Peyer's patch (tissue), 4 donors: ENCODE results near the gene MIGA1. TPM values are rescaled to one million over a fixed set of nuclear protein-coding genes. Genes with fewer than 3 reads are reported as not detected.
"Not testable (repeated sequence)": the region's sequence is repeated elsewhere in the genome, so short reads cannot be mapped to it uniquely, and the experiment has no call there.

Experiments used
- DNase-seq, 3 donors: peaks; one replicate each; pipeline ENCODE4 v3.0.0-alpha.2; 2017 to 2019
- H3K27ac ChIP-seq, 4 donors: fragments of 200-600 bp; sonication (generic); one replicate each; pipeline ENCODE4 v1.5.1; 2016 to 2019
- H3K27me3 ChIP-seq, 2 donors: fragments of 200-600 bp; sonication (generic); one replicate each; pipeline ENCODE4 v1.5.1; 2019
- H3K36me3 ChIP-seq, 3 donors: fragments of 200-600 bp; sonication (generic); one replicate each; pipeline ENCODE4 v1.5.1; 2016 to 2019
- H3K4me1 ChIP-seq, 4 donors: fragments of 200-600 bp; sonication (generic); one replicate each; pipeline ENCODE4 v1.5.1; 2016 to 2019
- H3K4me3 ChIP-seq, 4 donors: fragments of 200-600 bp; sonication (generic); 1 replicate in 3 of 4; 2 replicates in 1 of 4; pipeline ENCODE4 v1.5.1; 2016 to 2019; ENCODE audit warnings: mild to moderate bottlenecking in 1 of 4
- H3K9me3 ChIP-seq, 4 donors: fragments of 200-600 bp; sonication (generic); one replicate each; pipeline ENCODE4 v1.5.1; 2016 to 2019; ENCODE audit warnings: mild to moderate bottlenecking in 1 of 4
- POLR2A ChIP-seq, 2 donors: fragments of 450-650 bp; IDR thresholded peaks; one replicate each; pipeline ENCODE4 v1.5.1; 2017; ENCODE audit warnings: antibody characterized with exemption in 2 of 2, mild to moderate bottlenecking in 2 of 2, moderate library complexity in 2 of 2
- total RNA-seq, 4 donors: library from RNA; depleted of rRNA; stranded (reverse); fragments of >200 nt; gene quantifications; one replicate each; pipeline ENCODE4 v1.1.0, GENCODE V29; 2016
- TF ChIP-seq, protein P1 (sequence below), 6 experiments: fragments of 450-650 bp in 4 of 6; fragments of 200-600 bp in 2 of 6; sonication (generic) in 1 of 6; IDR thresholded peaks; one replicate each; pipeline ENCODE4 v1.5.1; 2017 to 2019; ENCODE audit warnings: antibody characterized with exemption in 6 of 6, mild to moderate bottlenecking in 3 of 6, moderate library complexity in 1 of 6

The MIGA1 gene
- total RNA-seq, 4 donors from 2014 or later = 7.4 to 21.9 (median 17.4) TPM

GRCh38 chr1:77783141-77783540 lies 3.7 kb downstream of the MIGA1 start:
- TF ChIP-seq, protein P1, sequence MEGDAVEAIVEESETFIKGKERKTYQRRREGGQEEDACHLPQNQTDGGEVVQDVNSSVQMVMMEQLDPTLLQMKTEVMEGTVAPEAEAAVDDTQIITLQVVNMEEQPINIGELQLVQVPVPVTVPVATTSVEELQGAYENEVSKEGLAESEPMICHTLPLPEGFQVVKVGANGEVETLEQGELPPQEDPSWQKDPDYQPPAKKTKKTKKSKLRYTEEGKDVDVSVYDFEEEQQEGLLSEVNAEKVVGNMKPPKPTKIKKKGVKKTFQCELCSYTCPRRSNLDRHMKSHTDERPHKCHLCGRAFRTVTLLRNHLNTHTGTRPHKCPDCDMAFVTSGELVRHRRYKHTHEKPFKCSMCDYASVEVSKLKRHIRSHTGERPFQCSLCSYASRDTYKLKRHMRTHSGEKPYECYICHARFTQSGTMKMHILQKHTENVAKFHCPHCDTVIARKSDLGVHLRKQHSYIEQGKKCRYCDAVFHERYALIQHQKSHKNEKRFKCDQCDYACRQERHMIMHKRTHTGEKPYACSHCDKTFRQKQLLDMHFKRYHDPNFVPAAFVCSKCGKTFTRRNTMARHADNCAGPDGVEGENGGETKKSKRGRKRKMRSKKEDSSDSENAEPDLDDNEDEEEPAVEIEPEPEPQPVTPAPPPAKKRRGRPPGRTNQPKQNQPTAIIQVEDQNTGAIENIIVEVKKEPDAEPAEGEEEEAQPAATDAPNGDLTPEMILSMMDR (IDR thresholded peaks at IDR 0.05) = no peak
- TF ChIP-seq POLR2A (IDR thresholded peaks at IDR 0.05) = no peak
- Histone ChIP-seq H3K4me3 (no peak overlapping the region), H3K27ac (no peak overlapping the region), H3K27me3 (no peaks in the 10 kb centered on the region), H3K9me3 (peaks cover 0 to 3% (median 0%) of the 10 kb centered on the region in 4 donors), H3K36me3 (peaks cover 0 to 37% (median 0%) of the 10 kb centered on the region in 3 donors), H3K4me1 (peaks cover 0 to 17% (median 0%) of the 10 kb centered on the region in 4 donors)
- DNase-seq = no peak

GRCh38 chr1:77786093-77786741 lies 6.8 kb downstream of the MIGA1 start:
- not testable (repeated sequence) for H3K27me3 ChIP-seq, H3K9me3 ChIP-seq, H3K27ac ChIP-seq, DNase-seq, H3K4me3 ChIP-seq
- peaks cover 0 to 56% (median 0%) of the 10 kb centered on the region in 3 donors for H3K36me3 ChIP-seq
- peaks cover 0 to 11% (median 0%) of the 10 kb centered on the region in 4 donors for H3K4me1 ChIP-seq

GRCh38 chr1:77794550-77794949 lies 15.1 kb downstream of the MIGA1 start:
- Histone ChIP-seq H3K27me3 (no peaks in the 10 kb centered on the region), H3K9me3 (no peaks in the 10 kb centered on the region), H3K4me1 (no peaks in the 10 kb centered on the region), H3K4me3 (no peak overlapping the region), H3K27ac (no peak overlapping the region), H3K36me3 (peaks cover 0 to 18% (median 0%) of the 10 kb centered on the region in 3 donors)
- TF ChIP-seq POLR2A (IDR thresholded peaks at IDR 0.05) = no peak
- TF ChIP-seq, protein P1 (IDR thresholded peaks at IDR 0.05) = no peak
- DNase-seq = no peak

GRCh38 chr1:77796695-77797405 lies 17.4 kb downstream of the MIGA1 start:
- TF ChIP-seq, protein P1 (IDR thresholded peaks at IDR 0.05) = no peak
- TF ChIP-seq POLR2A (IDR thresholded peaks at IDR 0.05) = no peak
- Histone ChIP-seq H3K27me3 (no peaks in the 10 kb centered on the region), H3K9me3 (no peaks in the 10 kb centered on the region), H3K36me3 (peaks cover 0 to 12% (median 0%) of the 10 kb centered on the region in 3 donors), H3K4me3 (no peak overlapping the region), H3K27ac (no peak overlapping the region), H3K4me1 (no peaks in the 10 kb centered on the region)
- no peak for DNase-seq

DNA sequence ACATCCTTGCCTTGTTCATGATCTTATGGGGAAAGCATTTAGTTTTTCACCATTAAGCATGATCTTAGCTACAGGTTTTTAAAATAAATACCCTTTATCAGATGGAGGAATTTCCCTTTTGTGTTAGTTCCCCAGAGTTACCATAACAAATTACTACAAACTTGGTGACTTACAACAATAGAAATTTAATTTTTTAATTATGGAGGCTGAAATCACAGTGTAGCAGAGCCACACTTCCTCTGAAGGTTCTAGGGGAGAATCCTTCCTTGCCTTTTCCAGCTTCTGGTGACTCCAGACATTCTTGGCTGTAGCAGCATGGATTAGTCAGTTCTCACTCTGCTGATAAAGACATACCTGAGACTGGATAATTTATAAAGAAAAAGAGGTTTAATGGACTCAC lies 18.5 kb downstream of the MIGA1 start:
- Histone ChIP-seq H3K4me3 (no peak overlapping the region), H3K36me3 (peaks cover 0 to 22% (median 0%) of the 10 kb centered on the region in 3 donors), H3K27me3 (no peaks in the 10 kb centered on the region), H3K27ac (no peak overlapping the region), H3K4me1 (no peaks in the 10 kb centered on the region), H3K9me3 (no peaks in the 10 kb centered on the region)
- TF ChIP-seq, protein P1 (IDR thresholded peaks at IDR 0.05) = no peak
- DNase-seq = no peak

DNA sequence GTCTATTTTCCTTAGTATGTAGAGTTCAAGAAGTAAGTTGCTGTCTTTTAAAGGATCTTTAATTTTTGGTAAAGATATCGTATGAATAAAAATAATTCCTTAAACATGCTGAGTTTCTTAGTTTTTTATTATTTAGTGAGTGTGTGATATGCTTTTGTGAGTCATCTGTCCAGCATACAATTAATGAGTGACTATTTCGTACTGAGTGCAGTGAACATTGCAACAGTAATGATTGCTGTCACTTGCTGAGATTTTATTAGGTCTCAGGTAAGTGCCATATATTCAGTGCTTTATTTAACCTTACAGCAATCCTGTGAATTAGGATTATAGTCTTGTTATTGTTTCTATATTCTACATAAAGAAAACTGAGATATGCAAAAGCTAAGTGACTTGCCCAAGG lies 22.6 kb downstream of the MIGA1 start:
- Histone ChIP-seq H3K27me3 (no peaks in the 10 kb centered on the region), H3K4me1 (no peaks in the 10 kb centered on the region), H3K36me3 (peaks cover 0 to 47% (median 0%) of the 10 kb centered on the region in 3 donors), H3K27ac (no peak overlapping the region), H3K9me3 (no peaks in the 10 kb centered on the region), H3K4me3 (no peak overlapping the region)
- DNase-seq = no peak
- TF ChIP-seq POLR2A (IDR thresholded peaks at IDR 0.05) = no peak
- TF ChIP-seq, protein P1 (IDR thresholded peaks at IDR 0.05) = no peak
